ENCODE results near the gene GRIN3A. TPM values are rescaled to one million over a fixed set of nuclear protein-coding genes. Genes with fewer than 3 reads are reported as not detected.
"Not testable (repeated sequence)": the region's sequence is repeated elsewhere in the genome, so short reads cannot be mapped to it uniquely, and the experiment has no call there.

The GRIN3A gene
- polyA plus RNA-seq, 4 donors = 1.6 to 28.0 (median 2.8) TPM

DNA sequence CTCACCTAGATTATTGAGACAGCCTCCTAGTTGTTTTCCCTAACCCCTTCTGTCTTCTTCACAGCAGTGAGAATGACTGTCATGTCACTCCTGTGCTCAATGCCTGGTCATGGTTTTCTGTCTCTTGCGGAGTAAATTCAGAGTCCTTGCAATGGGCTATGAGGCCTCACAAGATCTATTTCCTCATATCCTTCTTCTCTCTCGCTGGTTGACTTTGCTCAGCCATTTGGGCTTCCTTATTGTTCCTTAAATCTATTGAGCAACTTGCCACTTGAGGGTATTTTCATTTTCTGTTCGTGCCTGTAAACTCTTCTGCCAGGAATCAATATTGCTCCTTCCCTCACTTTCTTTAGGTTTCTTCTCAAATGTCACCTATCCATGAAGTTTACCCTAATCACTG is 152.7 kb downstream of the GRIN3A start:
- DNase-seq (ENCODE audit: low read depth in 4 of 4, low spot score in 3 of 4) = no peak

DNA sequence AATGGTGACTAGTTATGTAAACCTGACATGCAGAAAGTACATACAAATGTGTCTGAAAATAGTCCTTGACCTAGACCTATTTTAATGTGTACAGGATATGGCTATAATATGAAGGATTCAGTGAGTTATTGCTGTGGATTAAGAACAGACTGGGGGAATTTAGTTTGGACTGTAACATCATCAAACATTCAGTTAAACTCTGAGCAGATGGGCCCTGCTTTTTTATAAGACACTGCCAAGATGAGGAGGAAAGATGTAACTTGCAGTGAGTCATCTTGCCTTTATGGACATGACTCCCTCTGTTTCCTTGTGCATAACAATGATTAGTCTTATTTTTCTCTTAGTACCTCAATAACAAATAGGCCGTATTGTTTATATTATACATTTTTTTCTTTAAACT is 155.9 kb downstream of the GRIN3A start:
- DNase-seq (ENCODE audit: low read depth in 4 of 4, low spot score in 3 of 4) = no peak

DNA sequence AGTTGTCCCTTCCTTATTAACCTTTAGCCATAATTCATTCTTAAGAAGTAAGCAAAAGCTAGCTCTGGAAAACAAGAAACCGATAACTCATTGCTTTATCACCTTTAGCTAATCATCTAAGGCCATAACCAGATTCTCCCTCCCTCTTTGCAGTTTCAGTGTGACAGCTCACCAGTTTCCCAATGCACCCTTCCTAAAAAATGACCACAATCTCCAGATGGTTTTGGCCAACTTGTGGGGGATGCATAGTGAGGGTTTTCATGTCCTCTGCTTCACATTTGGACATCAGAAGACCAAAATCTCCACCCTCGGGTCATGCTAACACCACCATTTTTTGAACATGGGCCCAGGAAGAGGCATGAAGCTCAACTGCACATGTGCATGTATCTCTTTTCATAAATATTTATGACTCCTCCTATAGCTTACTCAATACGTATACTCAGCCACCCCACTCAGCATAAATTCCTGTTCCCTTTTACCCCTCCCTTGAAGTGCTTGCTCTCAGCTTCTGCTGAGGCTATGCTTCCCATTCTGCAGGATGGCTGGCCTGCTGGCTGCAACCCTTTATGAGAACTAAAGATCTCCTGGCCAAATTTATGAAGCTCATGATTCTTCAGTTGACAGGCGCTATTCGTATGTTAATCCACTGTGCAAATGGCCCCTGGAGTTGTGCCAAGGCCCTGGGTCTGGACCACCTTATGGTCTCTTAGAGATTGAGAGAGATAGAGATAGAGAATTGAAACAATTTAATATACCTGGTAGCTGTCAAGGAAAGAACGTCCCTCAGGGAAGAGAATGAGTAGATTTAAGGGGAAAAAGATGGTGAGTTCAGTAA is 158.5 kb downstream of the GRIN3A start:
- DNase-seq (ENCODE audit: low read depth in 4 of 4, low spot score in 3 of 4) = no peak

DNA sequence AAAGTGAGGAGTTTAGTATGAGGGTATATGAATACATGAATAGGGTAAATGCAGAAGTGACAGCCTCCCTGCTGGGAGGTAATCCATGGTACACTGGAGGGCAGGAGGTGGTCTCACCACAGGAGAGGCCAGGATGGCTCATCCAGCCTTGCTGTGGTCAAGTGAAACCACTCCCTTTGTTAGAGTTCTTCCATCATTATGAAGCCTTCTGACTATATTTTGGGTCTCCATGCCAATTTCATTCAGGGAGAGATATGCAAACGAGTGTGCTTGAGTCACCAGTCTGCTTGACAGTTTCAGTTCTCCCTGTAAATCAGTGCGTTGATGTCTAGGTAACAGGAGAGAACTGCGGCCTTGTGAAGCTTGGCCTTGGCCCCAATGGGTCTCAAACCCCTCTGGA is 160.1 kb downstream of the GRIN3A start:
- DNase-seq (ENCODE audit: low read depth in 4 of 4, low spot score in 3 of 4) = no peak

DNA sequence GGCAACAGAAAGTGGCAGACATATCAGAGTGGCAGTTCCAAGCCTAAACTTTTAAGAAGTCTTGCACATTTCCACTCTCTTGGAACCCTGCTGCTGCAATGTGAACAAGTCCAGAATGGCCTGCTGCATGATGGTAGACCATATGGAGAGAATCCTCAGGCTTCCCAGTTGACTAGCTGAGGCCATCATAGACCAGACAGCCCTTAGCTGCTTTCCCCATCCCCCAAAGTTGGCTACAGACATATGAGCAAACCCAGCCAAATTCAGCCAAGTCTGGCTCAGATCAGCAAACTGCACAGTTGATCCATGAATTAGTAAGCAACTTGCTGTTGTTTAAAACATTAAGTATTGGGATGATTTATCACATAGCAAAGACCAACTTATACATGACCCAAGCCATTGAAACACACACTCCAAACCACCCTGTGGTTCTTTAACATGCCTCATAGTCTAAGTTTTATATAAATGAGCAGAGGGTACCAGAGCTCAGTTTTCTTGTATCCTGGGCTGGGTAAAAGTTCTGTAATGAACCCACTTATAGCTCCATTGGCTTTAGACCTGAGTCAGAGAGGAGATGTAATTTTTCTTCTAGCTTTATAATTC is 163.6 kb downstream of the GRIN3A start:
- no peak for DNase-seq (ENCODE audit: low read depth in 4 of 4, low spot score in 3 of 4)

DNA sequence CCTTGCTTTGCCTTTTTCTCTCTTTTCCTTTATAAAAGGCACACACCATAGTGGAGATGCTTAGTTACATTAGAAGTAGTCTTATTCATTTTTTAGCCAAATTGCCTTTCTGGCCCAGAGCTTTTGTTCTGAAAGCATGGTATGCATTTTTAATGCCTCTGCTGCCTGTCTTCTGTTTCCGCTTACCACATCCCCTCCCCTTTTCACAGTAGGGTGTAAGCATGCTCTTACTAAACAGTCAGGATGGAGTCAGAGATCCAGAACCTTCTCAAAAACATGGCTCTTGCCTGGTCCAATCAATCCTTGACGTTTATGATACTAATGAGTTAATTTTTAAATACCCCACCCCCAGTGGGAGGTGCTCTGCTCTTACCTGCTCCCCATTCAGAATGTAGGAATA is 166.1 kb downstream of the GRIN3A start:
- DNase-seq (ENCODE audit: low read depth in 4 of 4, low spot score in 3 of 4) = no peak

DNA sequence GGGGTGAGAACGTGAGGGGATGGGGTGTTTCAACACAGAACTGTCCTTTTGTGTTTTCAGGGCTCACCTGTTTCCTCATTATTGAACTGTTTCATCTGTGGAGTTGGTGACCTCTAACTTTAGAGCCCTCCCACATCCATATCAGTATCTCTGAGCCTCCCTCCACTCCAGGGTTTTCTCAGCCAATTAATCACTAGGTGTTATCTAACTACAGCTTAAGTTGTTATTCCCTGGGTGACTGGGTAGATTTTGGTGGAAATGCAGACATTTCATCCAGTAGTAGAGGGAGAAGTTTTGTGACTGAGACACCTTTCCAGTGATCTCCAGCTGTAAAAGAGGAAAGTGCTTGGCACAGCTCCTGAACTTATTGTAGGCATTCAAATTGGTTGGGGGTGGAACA is 167.3 kb downstream of the GRIN3A start:
- DNase-seq (ENCODE audit: low read depth in 4 of 4, low spot score in 3 of 4) = no peak

DNA sequence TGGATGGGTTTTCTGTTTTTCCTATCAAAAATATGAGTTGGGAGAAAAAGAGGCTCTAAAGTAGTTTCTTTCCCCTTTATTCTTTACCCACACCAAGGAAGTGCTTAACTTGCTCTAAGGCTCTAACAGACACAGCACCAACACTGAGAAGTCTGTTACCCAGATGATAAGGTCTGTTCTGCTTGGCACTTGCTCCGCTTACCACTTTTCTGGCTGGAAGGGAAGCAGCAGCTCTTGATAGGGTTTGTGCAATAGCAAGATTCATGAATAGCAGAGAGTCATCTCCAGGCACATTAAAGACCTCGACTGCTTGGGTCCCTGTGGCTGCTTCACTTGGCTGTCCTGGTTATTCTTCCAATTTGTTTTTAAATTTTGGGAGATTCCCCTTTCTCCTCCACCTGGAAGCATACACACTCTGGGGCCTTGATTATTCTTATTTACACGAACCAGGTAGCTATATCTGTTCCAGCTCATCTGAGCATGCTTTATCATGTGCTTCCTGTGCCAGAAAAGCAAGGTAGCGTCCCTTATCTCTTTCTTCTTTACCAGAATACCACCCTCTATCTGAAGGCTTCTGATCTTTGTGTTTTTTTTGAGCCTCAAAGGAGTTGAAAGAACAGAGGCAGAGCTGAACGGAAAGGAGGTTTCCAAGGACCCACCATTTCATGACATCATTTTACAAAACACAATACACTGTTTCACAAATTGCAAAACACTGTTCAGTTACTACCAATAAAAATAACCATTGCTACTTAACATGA is 168.5 kb downstream of the GRIN3A start:
- no peak for DNase-seq (ENCODE audit: low read depth in 4 of 4, low spot score in 3 of 4)

DNA sequence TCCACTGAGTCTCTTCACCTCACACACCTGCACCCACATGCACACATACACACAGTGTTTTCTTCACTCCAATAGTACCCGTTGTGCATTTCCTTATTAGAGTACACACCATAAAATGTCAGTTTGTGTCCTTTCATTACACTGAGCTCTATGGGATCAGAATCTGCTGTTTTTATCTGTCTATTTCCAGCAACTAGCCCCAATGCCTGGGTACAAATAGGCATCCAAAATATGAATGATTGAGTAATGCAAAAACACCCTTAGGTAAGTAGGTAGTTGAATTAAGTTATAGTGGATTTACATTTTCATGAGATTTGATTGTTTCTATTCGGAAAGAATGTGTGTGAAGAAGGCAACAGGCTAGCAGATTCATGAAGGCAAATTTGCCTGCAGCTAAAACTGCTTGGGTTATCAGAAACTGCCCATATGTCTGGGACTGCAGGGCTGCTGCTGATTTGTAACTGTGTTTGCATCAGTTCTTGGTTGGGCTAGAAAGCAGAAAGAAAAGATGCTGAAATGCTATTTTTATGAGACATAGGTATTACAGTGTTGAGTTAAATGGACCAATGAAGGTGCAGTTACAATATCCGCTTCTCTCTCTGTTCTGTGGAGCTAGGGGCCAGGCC is 170.6 kb downstream of the GRIN3A start:
- DNase-seq (ENCODE audit: low read depth in 4 of 4, low spot score in 3 of 4) = no peak

DNA sequence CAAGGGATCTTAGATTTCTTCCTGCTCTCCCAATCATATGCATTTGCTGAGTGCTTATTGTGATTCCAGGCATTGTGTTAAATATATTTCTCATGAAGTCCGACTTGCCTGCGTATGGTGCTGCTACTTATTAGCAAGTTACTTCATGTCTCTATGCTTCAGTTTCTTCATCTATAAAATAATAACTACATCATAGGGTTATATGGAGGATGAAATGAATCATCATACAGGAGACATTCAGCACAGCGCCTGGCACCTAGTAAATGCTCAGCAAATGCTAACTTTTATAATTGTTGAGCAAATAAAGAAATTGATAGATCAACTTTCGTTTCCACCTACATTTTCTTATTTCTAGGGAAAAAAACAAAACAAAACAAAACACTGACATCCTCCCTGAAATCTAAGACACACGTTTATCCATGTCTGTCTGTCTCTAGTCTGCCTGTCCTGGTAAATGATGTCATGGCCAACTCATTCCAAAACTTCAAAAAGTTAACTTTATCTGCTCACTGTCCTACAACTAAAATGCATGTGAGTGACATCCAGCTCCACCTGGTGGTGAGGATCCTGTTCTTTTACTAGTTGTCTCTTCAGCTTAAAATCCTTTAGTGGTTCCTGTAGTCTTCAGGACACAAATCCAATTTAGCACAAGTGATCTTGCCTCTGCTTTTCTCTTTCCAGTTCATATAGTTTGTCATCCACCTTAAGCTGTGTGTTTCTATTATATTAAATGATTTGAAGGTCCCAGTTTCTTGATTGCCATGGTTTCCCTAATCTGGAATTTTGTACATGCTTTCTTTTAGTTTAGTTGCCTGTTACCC is 171.3 kb downstream of the GRIN3A start:
- no peak for DNase-seq (ENCODE audit: low read depth in 4 of 4, low spot score in 3 of 4)

DNA sequence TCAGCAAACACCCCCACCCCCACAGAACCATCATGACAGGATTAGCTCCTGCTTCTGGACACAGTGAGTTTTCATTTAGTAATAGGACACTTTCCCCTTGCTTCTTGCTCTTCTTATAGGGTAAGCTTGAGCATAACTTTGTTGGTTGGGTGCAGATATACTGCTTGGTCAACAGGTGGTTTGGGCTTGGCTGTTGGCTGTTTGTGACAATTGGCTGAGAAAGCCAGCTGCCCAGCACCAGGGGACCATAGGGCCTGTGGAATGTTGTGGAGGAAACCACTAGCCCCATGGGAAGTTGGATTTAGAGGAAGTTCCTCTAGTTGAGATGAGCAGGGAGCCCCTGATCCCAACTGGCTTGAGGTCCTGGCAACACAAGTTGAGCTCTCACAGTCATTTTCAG is 174.2 kb downstream of the GRIN3A start:
- DNase-seq (ENCODE audit: low read depth in 4 of 4, low spot score in 3 of 4) = no peak

DNA sequence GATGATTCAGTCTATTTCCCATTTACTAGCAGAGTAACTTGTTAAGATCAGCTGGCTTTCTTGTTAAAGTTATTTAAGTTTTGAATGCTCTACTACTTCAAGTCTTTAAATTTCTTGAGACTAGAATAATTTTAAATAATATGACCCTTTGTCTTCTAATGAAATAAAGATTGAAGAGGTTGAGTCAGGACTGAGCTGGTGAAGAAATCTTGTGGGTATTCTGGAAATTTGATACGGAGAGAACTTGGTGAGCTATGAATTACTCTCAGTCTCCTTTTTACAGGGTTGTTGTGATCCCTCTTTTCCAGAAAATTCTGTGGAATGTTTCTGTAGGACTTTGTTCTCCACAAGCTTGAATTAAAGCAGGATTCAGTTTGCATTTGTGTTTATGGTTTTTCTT is 175.5 kb downstream of the GRIN3A start:
- no peak for DNase-seq (ENCODE audit: low read depth in 4 of 4, low spot score in 3 of 4)

DNA sequence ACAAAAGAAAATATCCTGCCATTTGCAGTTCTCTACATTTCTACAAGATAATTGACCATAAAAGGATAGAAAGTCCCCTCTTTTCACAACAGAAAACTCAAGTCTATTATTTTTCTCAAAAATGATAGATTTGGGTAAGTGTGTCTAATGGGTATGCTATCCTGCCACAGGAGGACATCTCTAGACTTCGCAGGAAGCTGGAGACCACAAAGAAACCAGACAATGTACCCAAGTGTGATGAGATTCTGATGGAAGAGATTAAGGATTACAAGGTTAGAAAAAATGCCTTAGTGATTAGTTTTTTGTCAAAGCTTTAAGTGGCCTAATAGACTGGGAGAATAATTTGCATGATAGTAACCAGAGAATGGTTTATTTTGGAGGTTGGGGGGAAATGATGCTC is 176.7 kb downstream of the GRIN3A start:
- DNase-seq (ENCODE audit: low read depth in 4 of 4, low spot score in 3 of 4) = no peak

DNA sequence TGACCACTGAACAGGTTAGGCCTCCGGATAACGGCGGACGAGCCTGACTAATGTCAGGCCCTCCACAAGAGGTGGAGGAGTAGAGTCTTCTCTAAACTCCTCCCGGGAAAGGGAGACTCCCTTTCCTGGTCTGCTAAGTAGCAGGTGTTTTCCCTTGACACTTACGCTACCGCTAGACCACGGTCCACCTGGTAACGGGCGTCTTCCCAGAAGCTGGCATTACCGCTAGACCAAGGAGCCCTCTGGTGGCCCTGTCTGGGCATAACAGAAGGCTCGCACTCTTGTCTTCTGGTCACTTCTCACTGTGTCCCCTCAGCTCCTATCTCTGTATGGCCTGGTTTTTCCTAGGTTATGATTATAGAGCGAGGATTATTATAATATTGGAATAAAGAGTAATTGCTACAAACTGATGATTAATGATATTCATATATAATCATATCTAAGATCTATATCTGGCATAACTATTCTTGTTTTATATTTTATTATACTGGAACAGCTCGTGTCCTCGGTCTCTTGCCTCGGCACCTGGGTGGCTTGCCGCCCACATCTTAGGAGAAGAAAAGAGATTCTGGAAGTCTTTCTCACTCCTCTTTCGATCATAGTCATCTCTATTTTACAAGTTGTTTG is 188.9 kb downstream of the GRIN3A start:
- not testable (repeated sequence) for DNase-seq (ENCODE audit: low read depth in 4 of 4, low spot score in 3 of 4)

DNA sequence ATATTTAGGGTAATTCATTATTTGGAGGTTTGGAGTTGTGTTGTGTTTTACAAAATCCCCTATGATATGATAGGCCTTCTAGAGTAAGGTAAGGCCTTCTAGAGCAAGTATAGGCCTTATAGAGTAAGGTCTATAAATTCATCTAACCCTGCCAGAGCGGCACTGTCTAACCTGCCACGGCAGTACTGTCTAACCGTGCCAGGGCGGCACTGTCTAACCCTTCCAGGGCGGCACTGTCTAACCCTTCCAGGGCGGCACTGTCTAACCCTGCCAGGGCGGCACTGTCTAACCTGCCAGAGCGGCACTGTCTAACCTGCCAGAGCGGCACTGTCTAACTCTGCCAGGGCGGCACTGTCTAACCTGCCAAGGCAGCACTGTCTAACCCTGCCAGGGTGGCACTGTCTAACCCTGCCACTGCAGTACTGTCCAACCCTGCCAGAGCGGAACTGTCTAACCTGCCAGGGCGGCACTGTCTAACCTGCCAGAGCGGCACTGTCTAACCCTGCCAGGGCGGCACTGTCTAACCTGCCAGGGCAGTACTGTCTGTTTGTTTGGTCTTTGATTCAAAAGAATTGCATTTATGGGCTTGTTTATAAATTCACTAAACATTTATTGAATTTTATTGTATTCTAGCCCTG is 195.2 kb downstream of the GRIN3A start:
- DNase-seq (ENCODE audit: low read depth in 4 of 4, low spot score in 3 of 4) = no peak

DNA sequence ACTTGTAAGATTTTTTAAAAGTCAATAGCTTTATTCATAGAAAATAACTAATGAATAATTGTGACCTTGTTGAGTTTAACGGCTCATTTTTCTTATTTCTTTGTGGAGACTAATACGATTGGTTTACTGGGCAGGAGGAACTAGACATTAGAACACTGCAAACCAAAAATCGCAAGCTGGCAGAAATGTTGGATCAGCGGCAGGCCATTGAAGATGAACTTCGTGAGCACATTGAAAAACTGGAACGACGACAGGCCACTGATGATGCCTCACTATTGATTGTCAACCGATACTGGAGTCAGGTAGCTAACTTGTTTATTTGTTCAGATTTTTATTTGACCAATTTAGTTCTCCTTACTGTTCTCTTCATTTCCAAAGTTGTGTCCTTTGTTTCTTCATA is 198.4 kb downstream of the GRIN3A start:
- no peak for DNase-seq (ENCODE audit: low read depth in 4 of 4, low spot score in 3 of 4)

DNA sequence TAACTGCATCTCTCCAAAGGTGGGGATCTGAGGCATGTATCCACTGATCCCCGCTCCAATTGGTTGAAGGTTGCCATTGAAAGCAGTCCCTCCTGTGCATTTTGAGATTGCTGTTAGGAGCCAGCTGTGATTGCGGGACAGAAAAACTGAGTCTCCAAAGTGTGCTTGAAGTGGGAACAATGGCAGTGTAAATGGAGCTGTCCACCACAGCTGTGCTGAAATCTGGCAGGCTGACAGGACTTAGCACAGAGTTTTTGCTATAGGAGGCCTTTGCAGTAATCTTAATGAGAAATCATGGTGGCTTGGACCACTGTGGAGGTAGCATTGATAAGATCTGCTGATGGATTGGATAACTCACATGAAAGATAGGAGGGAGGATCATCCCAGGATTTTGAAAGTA is 201.5 kb downstream of the GRIN3A start:
- no peak for DNase-seq (ENCODE audit: low read depth in 4 of 4, low spot score in 3 of 4)

DNA sequence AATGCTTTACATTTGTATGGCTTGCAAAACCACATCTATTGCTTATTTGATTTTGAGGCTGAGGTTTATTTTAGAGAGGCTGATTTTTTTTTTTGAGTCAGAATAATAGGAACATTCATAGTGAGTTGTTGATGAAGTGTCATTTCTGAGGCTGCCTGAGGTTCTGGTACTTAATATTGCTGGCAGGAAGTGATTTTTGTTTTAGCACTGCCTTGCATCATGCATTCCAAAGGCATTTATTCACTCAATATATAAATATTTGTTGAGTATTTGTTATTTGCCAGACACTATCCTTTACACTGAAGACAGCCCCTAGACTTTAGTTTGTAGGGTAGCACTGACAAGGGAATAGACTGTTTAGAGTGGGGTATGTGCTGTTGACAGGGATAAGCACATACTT is 202.1 kb downstream of the GRIN3A start:
- DNase-seq (ENCODE audit: low read depth in 4 of 4, low spot score in 3 of 4) = no peak

All from left renal pelvis (tissue), 4 donors.